Fibroblast of mammary gland (primary cell): ENCODE measurements around the gene SLC36A3.

Experiments
- DNase-seq: peaks from one replicate; pipeline ENCODE4 v3.0.0-alpha.2; 2010; ENCODE audit warnings: low read depth
- H3K4me3 ChIP-seq: 2 replicates; pipeline ENCODE4 v1.5.1; 2011; ENCODE audit warnings: low read depth, mild to moderate bottlenecking, low read length, moderate library complexity; ENCODE audit not compliant: control insufficient read depth
- CTCF ChIP-seq: conservative IDR thresholded peaks from 2 replicates; pipeline ENCODE4 v1.5.1; 2011; ENCODE audit warnings: low read depth, low read length, inconsistent platforms; ENCODE audit not compliant: control insufficient read depth, insufficient read depth

SLC36A3 gene

GRCh38 chr5:151344088-151344487, 40.5 kb upstream of the SLC36A3 start:
- TF ChIP-seq CTCF, result no peak
- H3K4me3 ChIP-seq, result no peak overlapping the region
- no peak for DNase-seq

DNA sequence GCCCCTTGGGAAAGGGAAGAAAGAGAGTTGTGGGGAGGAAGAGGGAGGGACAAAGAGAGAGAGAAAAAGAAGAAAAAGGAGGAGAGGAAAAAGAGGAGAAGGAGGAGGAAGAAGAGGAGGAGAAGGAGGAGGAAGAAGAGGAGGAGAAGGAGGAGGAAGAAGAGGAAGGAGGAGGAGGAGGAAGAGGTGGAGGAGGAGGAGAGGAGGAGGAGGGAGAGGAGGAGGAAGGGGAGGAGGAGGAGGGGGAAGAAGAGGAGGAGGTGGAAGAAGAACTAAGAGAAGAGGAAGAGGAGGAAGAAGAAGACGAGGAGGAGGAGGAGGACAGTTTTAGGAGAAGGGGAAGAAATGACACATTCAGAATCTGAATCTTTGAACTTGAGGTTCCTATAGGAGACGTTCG, 36.4 kb upstream of the SLC36A3 start:
- no peak for DNase-seq
- no peak for TF ChIP-seq CTCF
- H3K4me3 ChIP-seq, result no peak overlapping the region

DNA sequence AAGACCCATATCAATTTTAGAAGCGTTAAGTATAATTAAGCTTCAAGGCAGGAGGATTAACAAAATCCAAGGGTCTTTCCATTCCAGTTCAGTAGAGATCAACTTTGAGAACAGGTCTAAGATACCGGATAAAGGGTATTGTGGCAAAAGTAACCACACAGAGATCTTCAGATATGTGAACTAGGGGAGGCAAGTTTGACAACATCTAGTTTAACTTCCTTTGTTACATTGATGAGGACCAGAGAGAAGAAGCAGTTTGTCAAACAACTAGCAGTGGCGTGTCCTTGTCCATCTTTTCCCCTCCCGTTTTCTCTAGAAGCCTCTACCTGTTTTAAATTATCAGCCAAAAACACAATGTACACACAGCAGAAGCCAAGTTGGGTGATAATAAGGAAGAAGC, 35.2 kb upstream of the SLC36A3 start:
- no peak for TF ChIP-seq CTCF
- no peak for DNase-seq
- H3K4me3 ChIP-seq, result no peak overlapping the region

GRCh38 chr5:151332857-151333256, 29.3 kb upstream of the SLC36A3 start:
- H3K4me3 ChIP-seq, result no peak overlapping the region
- DNase-seq, result no peak
- no peak for TF ChIP-seq CTCF

DNA sequence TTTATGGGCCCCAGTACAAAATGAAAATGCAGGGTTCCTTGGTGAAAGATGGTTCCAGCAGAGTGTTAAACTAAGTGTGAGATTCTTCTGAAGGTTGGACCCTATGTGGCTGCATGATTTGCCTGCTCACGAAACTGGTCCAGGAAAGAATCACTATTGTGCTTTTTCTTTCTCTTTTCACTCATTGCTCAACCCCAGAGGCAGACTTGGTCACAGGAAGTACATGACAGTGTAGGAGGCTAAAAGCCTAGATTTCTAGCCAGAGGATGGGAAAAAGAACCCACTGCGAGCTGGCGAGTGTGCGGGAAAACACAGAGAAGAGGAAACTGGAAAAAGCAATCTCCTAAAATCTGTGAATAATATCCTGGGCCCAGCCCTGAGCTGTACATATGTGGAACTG, 25.2 kb upstream of the SLC36A3 start:
- TF ChIP-seq CTCF, result no peak
- DNase-seq, result no peak
- no peak overlapping the region for H3K4me3 ChIP-seq

DNA sequence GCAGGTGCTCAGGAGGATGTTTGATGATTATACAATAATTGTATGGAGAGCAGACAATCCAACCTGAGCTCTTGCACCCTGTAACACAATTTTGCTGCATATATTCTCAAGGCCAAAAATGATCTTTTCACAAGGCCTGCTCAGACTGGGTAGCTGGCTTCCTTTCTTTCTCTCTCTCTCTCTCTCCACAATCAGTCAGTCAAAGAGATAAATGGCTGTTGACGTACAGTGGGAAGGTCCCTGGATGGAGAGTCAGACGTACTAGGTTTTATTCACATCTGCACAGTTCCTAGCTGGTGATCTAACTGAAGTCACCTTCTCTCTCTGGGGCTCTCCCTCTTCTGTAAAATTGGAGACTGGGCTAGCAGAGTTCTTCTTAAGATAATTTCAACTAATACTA, 24.0 kb upstream of the SLC36A3 start:
- no peak for DNase-seq
- no peak overlapping the region for H3K4me3 ChIP-seq
- no peak for TF ChIP-seq CTCF

DNA sequence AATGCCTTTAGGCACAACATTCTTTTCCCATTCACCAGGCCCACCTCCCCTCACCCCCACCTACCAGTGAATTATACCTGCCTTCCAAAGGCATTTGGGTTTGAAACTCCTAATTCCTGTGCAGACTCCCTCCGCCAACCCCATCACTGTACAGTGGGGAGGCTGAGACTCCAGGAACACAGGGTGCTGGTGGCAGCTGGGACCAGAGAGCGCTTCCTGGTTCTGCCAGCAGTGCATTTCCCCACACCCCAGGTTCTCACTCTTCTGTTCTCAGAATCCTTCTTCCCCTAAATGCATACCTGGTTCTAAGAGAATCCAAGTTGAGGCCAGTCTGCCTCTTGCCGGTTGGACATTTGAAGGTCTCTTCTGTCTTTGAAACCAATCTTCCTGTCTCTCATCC, 22.7 kb upstream of the SLC36A3 start:
- no peak overlapping the region for H3K4me3 ChIP-seq
- TF ChIP-seq CTCF, result no peak
- no peak for DNase-seq
